ENCODE results near the gene JAKMIP2.

Gene JAKMIP2

GRCh38 chr5:147547730-147548129 is 234.8 kb downstream of the JAKMIP2 start:
- Histone ChIP-seq H4K91ac (ENCODE audit: low read depth, low read length) (no peak overlapping the region), H2BK12ac (ENCODE audit: low read length) (no peak overlapping the region), H3K79me1 (ENCODE audit: low read length) (peaks cover 3% of the 10 kb centered on the region), H3K18ac (ENCODE audit: low read length) (no peak overlapping the region), H3K9ac (ENCODE audit: low read length) (no peak overlapping the region), H3K9me3 (ENCODE audit: insufficient read depth, low read depth, low read length) (no peaks in the 10 kb centered on the region), H3K4me2 (ENCODE audit: low read length) (no peak overlapping the region), H3K27me3 (ENCODE audit: insufficient read depth, low read length) (no peaks in the 10 kb centered on the region), H2AK5ac (ENCODE audit: low read length) (no peak overlapping the region), H2BK5ac (ENCODE audit: low read depth, low read length, poor library complexity) (no peak overlapping the region), H3K14ac (ENCODE audit: low read length) (no peak overlapping the region), H3K4me1 (ENCODE audit: control insufficient read depth in 1 of 2, insufficient read depth in 2 of 2, low read length in 2 of 2) (peaks cover 2% of the 10 kb centered on the region in 2 experiments), H3K4ac (ENCODE audit: low read depth, low read length) (no peak overlapping the region), H4K12ac (ENCODE audit: low read depth, low read length) (no peak overlapping the region), H2AFZ (ENCODE audit: insufficient read depth, low read length, poor library complexity) (no peak overlapping the region), H3K36me3 (ENCODE audit: control insufficient read depth in 1 of 2, insufficient read depth in 2 of 2, low read length in 2 of 2) (no peaks in the 10 kb centered on the region), H3K4me3 (ENCODE audit: low read depth, low read length) (no peak overlapping the region), H3K27ac (ENCODE audit: low read depth, low read length) (no peak overlapping the region), H3K79me2 (ENCODE audit: control insufficient read depth, insufficient read depth, low read length, poor library complexity) (no peaks in the 10 kb centered on the region), H2BK120ac (ENCODE audit: insufficient read depth, low read length, poor library complexity) (no peak overlapping the region), H3K23ac (ENCODE audit: low read length) (no peak overlapping the region), H4K8ac (ENCODE audit: low read depth, low read length) (no peak overlapping the region)
- WGBS (ENCODE audit: extremely low coverage, insufficient coverage, insufficient read length): no CpG with 5 or more reads among the region's 3 CpGs
- no peak for DNase-seq

GRCh38 chr5:147544556-147544955 is 238.0 kb downstream of the JAKMIP2 start:
- no peaks in the 10 kb centered on the region for H3K79me2 ChIP-seq (ENCODE audit: control insufficient read depth, insufficient read depth, low read length, poor library complexity)
- H2BK5ac ChIP-seq (ENCODE audit: low read depth, low read length, poor library complexity): no peak overlapping the region
- H3K4me2 ChIP-seq (ENCODE audit: low read length): no peak overlapping the region
- no peak overlapping the region for H2BK120ac ChIP-seq (ENCODE audit: insufficient read depth, low read length, poor library complexity)
- H3K4ac ChIP-seq (ENCODE audit: low read depth, low read length): no peak overlapping the region
- no peaks in the 10 kb centered on the region for H3K4me1 ChIP-seq (ENCODE audit: control insufficient read depth in 1 of 2, insufficient read depth in 2 of 2, low read length in 2 of 2)
- H3K9ac ChIP-seq (ENCODE audit: low read length): no peak overlapping the region
- no peak overlapping the region for H3K23ac ChIP-seq (ENCODE audit: low read length)
- no peaks in the 10 kb centered on the region for H3K36me3 ChIP-seq (ENCODE audit: control insufficient read depth in 1 of 2, insufficient read depth in 2 of 2, low read length in 2 of 2)
- no peak overlapping the region for H3K27ac ChIP-seq (ENCODE audit: low read depth, low read length)
- H2AK5ac ChIP-seq (ENCODE audit: low read length): no peak overlapping the region
- no CpG with 5 or more reads among the region's 5 CpGs for WGBS (ENCODE audit: extremely low coverage, insufficient coverage, insufficient read length)
- H3K18ac ChIP-seq (ENCODE audit: low read length): no peak overlapping the region
- no peak for DNase-seq
- no peaks in the 10 kb centered on the region for H3K79me1 ChIP-seq (ENCODE audit: low read length)
- H3K9me3 ChIP-seq (ENCODE audit: insufficient read depth, low read depth, low read length): no peaks in the 10 kb centered on the region
- no peak overlapping the region for H4K12ac ChIP-seq (ENCODE audit: low read depth, low read length)
- no peak overlapping the region for H4K91ac ChIP-seq (ENCODE audit: low read depth, low read length)
- no peak overlapping the region for H3K4me3 ChIP-seq (ENCODE audit: low read depth, low read length)
- no peaks in the 10 kb centered on the region for H3K27me3 ChIP-seq (ENCODE audit: insufficient read depth, low read length)
- no peak overlapping the region for H2AFZ ChIP-seq (ENCODE audit: insufficient read depth, low read length, poor library complexity)
- H2BK12ac ChIP-seq (ENCODE audit: low read length): no peak overlapping the region
- H3K14ac ChIP-seq (ENCODE audit: low read length): no peak overlapping the region
- no peak overlapping the region for H4K8ac ChIP-seq (ENCODE audit: low read depth, low read length)

GRCh38 chr5:147539053-147539452 is 243.5 kb downstream of the JAKMIP2 start:
- Histone ChIP-seq H4K91ac (ENCODE audit: low read depth, low read length) (no peak overlapping the region), H2AK5ac (ENCODE audit: low read length) (no peak overlapping the region), H3K4me3 (ENCODE audit: low read depth, low read length) (no peak overlapping the region), H3K79me2 (ENCODE audit: control insufficient read depth, insufficient read depth, low read length, poor library complexity) (no peaks in the 10 kb centered on the region), H2BK120ac (ENCODE audit: insufficient read depth, low read length, poor library complexity) (no peak overlapping the region), H3K4me1 (ENCODE audit: control insufficient read depth in 1 of 2, insufficient read depth in 2 of 2, low read length in 2 of 2) (peaks cover 0 to 2% of the 10 kb centered on the region in 2 experiments), H3K14ac (ENCODE audit: low read length) (no peak overlapping the region), H3K27ac (ENCODE audit: low read depth, low read length) (no peak overlapping the region), H3K18ac (ENCODE audit: low read length) (no peak overlapping the region), H3K36me3 (ENCODE audit: control insufficient read depth in 1 of 2, insufficient read depth in 2 of 2, low read length in 2 of 2) (no peaks in the 10 kb centered on the region), H3K9ac (ENCODE audit: low read length) (no peak overlapping the region), H2BK5ac (ENCODE audit: low read depth, low read length, poor library complexity) (no peak overlapping the region), H3K4ac (ENCODE audit: low read depth, low read length) (no peak overlapping the region), H3K23ac (ENCODE audit: low read length) (no peak overlapping the region), H3K4me2 (ENCODE audit: low read length) (no peak overlapping the region), H4K8ac (ENCODE audit: low read depth, low read length) (no peak overlapping the region), H2AFZ (ENCODE audit: insufficient read depth, low read length, poor library complexity) (no peak overlapping the region), H3K9me3 (ENCODE audit: insufficient read depth, low read depth, low read length) (no peaks in the 10 kb centered on the region), H4K12ac (ENCODE audit: low read depth, low read length) (no peak overlapping the region), H2BK12ac (ENCODE audit: low read length) (no peak overlapping the region), H3K27me3 (ENCODE audit: insufficient read depth, low read length) (no peaks in the 10 kb centered on the region), H3K79me1 (ENCODE audit: low read length) (no peaks in the 10 kb centered on the region)
- peak in 1 of 2 donors; percentile 24 for DNase-seq
- WGBS (ENCODE audit: extremely low coverage, insufficient coverage, insufficient read length): no CpG with 5 or more reads among the region's 1 CpG

GRCh38 chr5:147538236-147538635 is 244.3 kb downstream of the JAKMIP2 start:
- no peak overlapping the region for H2AFZ ChIP-seq (ENCODE audit: insufficient read depth, low read length, poor library complexity)
- H3K4ac ChIP-seq (ENCODE audit: low read depth, low read length): no peak overlapping the region
- H2BK12ac ChIP-seq (ENCODE audit: low read length): no peak overlapping the region
- no peak overlapping the region for H2AK5ac ChIP-seq (ENCODE audit: low read length)
- WGBS (ENCODE audit: extremely low coverage, insufficient coverage, insufficient read length): no CpG with 5 or more reads among the region's 1 CpG
- no peaks in the 10 kb centered on the region for H3K79me1 ChIP-seq (ENCODE audit: low read length)
- no peak overlapping the region for H4K8ac ChIP-seq (ENCODE audit: low read depth, low read length)
- no peak overlapping the region for H4K12ac ChIP-seq (ENCODE audit: low read depth, low read length)
- no peak overlapping the region for H3K18ac ChIP-seq (ENCODE audit: low read length)
- no peaks in the 10 kb centered on the region for H3K36me3 ChIP-seq (ENCODE audit: control insufficient read depth in 1 of 2, insufficient read depth in 2 of 2, low read length in 2 of 2)
- H4K91ac ChIP-seq (ENCODE audit: low read depth, low read length): no peak overlapping the region
- H3K79me2 ChIP-seq (ENCODE audit: control insufficient read depth, insufficient read depth, low read length, poor library complexity): no peaks in the 10 kb centered on the region
- no peak overlapping the region for H3K4me3 ChIP-seq (ENCODE audit: low read depth, low read length)
- no peaks in the 10 kb centered on the region for H3K27me3 ChIP-seq (ENCODE audit: insufficient read depth, low read length)
- no peaks in the 10 kb centered on the region for H3K9me3 ChIP-seq (ENCODE audit: insufficient read depth, low read depth, low read length)
- no peak overlapping the region for H3K27ac ChIP-seq (ENCODE audit: low read depth, low read length)
- H3K4me2 ChIP-seq (ENCODE audit: low read length): no peak overlapping the region
- no peak for DNase-seq
- H2BK120ac ChIP-seq (ENCODE audit: insufficient read depth, low read length, poor library complexity): no peak overlapping the region
- H3K9ac ChIP-seq (ENCODE audit: low read length): no peak overlapping the region
- no peak overlapping the region for H3K23ac ChIP-seq (ENCODE audit: low read length)
- H3K14ac ChIP-seq (ENCODE audit: low read length): no peak overlapping the region
- no peak overlapping the region for H2BK5ac ChIP-seq (ENCODE audit: low read depth, low read length, poor library complexity)
- peaks cover 0 to 2% of the 10 kb centered on the region in 2 experiments for H3K4me1 ChIP-seq (ENCODE audit: control insufficient read depth in 1 of 2, insufficient read depth in 2 of 2, low read length in 2 of 2)
